Esophagus muscularis mucosa (tissue), 4 donors: ENCODE results near the gene F8. TPM values are rescaled to one million over a fixed set of nuclear protein-coding genes. Genes with fewer than 3 reads are reported as not detected.
A peak's percentile ranks its signal among the peaks of the same experiment; 100 is the strongest.

Experiments
- DNase-seq: peaks from one replicate; pipeline ENCODE4 v3.0.0-alpha.2; 2017; ENCODE audit errors: extremely low spot score
- H3K27ac ChIP-seq, 4 donors: fragments of 200-600 bp; sonication (generic); replicated peaks in 1 of 4; 1 replicate in 3 of 4; 2 replicates in 1 of 4; pipeline ENCODE4 v1.5.1; 2016 to 2019; ENCODE audit warnings: mild to moderate bottlenecking in 1 of 4
- H3K27me3 ChIP-seq, 4 donors: fragments of 200-600 bp; sonication (generic); one replicate each; pipeline versions ENCODE4 v1.5.1 to v1.6.0; 2016 to 2019
- H3K36me3 ChIP-seq, 4 donors: fragments of 200-600 bp; sonication (generic); one replicate each; pipeline ENCODE4 v1.5.1; 2016 to 2019
- H3K4me1 ChIP-seq, 4 donors: fragments of 200-600 bp; sonication (generic); one replicate each; pipeline ENCODE4 v1.5.1; 2016 to 2019
- H3K4me3 ChIP-seq, 4 donors: fragments of 200-600 bp; sonication (generic); 1 replicate in 2 of 4; 2 replicates in 2 of 4; pipeline ENCODE4 v1.5.1; 2016 to 2019; ENCODE audit warnings: mild to moderate bottlenecking in 4 of 4, moderate library complexity in 1 of 4
- H3K9me3 ChIP-seq, 4 donors: fragments of 200-600 bp; sonication (generic); 1 replicate in 3 of 4; 2 replicates in 1 of 4; pipeline ENCODE4 v1.5.1; 2016 to 2019
- EP300 ChIP-seq: sonication (generic); formaldehyde crosslinking; IDR thresholded peaks from one replicate; pipeline ENCODE4 v1.6.1; 2017; ENCODE audit warnings: antibody characterized with exemption
- POLR2A ChIP-seq: fragments of 450-650 bp; IDR thresholded peaks from one replicate; pipeline ENCODE4 v1.6.1; 2017; ENCODE audit warnings: antibody characterized with exemption, moderate library complexity, mild to moderate bottlenecking, low read depth
- POLR2AphosphoS5 ChIP-seq, 2 donors: sonication (generic); formaldehyde crosslinking; IDR thresholded peaks; one replicate each; pipeline ENCODE4 v1.6.1; 2017; ENCODE audit warnings: antibody characterized with exemption in 2 of 2
- WGBS: methylation state at CpG from one replicate; pipeline ENCODE4 v1.1.5; 2018; 5-methylcytosine and 5-hydroxymethylcytosine counted together
- intact Hi-C: fragments of 100-400 bp; cut with DNase I; formaldehyde crosslinking; loops from one replicate; pipeline ENCODE4 v1.15.1; 2023
- total RNA-seq, 4 donors: library from RNA; depleted of rRNA; stranded (reverse); fragments of >200 nt; gene quantifications; one replicate each; pipeline versions ENCODE4 v1.1.0 to v1.2.1, GENCODE V29; 2016
- TF ChIP-seq, protein P1 (sequence below), 3 experiments: fragments of 200-600 bp in 2 of 3; fragments of 450-650 bp in 1 of 3; sonication (generic) in 2 of 3; IDR thresholded peaks; one replicate each; pipeline ENCODE4 v1.5.1; 2017 to 2019; ENCODE audit warnings: antibody characterized with exemption in 3 of 3, mild to moderate bottlenecking in 2 of 3, moderate library complexity in 1 of 3

F8 gene
- total RNA-seq, 4 donors from 2014 or later: 17.0 to 30.0 (median 22.3) TPM

DNA sequence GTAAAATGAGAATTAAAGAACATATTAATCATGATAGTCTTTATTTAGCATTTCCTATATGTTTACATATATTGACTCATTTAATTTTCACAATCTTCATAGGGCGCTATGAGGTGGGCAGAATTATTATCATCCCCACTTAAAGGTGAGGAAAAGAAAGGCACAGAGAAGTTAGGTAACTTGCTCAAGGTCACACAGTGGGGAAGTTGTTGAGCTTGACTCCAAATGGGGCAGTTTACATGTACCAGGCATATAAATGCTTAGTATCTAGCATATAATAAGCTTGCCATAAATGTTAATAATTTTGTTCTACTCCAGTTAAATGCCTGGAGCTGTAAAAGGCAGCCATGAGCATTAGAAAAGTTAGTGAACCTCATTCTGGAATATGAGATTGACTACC lies 46.9 kb upstream of the F8 start:
- Histone ChIP-seq H3K27me3 (no peaks in the 10 kb centered on the region), H3K36me3 (peaks cover 0 to 3% (median 0%) of the 10 kb centered on the region in 4 donors), H3K4me1 (peaks cover 6 to 57% (median 41%) of the 10 kb centered on the region in 4 donors), H3K27ac (peak overlapping the region in 2 of 4 donors; percentile 86 to 91), H3K4me3 (peak overlapping the region; percentile 61 to 70 (median 64)), H3K9me3 (no peaks in the 10 kb centered on the region)
- DNase-seq: no peak
- WGBS: 73% methylated on average over 1 of the region's 1 CpG
- TF ChIP-seq EP300: no peak
- TF ChIP-seq, protein P1, sequence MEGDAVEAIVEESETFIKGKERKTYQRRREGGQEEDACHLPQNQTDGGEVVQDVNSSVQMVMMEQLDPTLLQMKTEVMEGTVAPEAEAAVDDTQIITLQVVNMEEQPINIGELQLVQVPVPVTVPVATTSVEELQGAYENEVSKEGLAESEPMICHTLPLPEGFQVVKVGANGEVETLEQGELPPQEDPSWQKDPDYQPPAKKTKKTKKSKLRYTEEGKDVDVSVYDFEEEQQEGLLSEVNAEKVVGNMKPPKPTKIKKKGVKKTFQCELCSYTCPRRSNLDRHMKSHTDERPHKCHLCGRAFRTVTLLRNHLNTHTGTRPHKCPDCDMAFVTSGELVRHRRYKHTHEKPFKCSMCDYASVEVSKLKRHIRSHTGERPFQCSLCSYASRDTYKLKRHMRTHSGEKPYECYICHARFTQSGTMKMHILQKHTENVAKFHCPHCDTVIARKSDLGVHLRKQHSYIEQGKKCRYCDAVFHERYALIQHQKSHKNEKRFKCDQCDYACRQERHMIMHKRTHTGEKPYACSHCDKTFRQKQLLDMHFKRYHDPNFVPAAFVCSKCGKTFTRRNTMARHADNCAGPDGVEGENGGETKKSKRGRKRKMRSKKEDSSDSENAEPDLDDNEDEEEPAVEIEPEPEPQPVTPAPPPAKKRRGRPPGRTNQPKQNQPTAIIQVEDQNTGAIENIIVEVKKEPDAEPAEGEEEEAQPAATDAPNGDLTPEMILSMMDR (IDR thresholded peaks at IDR 0.05): no peak
- TF ChIP-seq POLR2A: no peak
- no peak for TF ChIP-seq POLR2AphosphoS5 (IDR thresholded peaks at IDR 0.05)
- intact Hi-C loops: no loop called here

GRCh38 chrX:155068165-155068564 lies 45.6 kb upstream of the F8 start:
- H3K4me3 ChIP-seq: no peak overlapping the region
- H3K9me3 ChIP-seq: no peaks in the 10 kb centered on the region
- TF ChIP-seq, protein P1 (IDR thresholded peaks at IDR 0.05): no peak
- TF ChIP-seq POLR2AphosphoS5 (IDR thresholded peaks at IDR 0.05) (peak in 1 of 2 donors; percentile 30), EP300 (no peak), POLR2A (no peak)
- no peak overlapping the region for H3K27ac ChIP-seq
- H3K27me3 ChIP-seq: no peaks in the 10 kb centered on the region
- WGBS: 71% methylated on average over 1 of the region's 1 CpG
- H3K4me1 ChIP-seq: peaks cover 6 to 55% (median 37%) of the 10 kb centered on the region in 4 donors
- H3K36me3 ChIP-seq: no peaks in the 10 kb centered on the region
- DNase-seq: no peak
- intact Hi-C loops: no loop called here

DNA sequence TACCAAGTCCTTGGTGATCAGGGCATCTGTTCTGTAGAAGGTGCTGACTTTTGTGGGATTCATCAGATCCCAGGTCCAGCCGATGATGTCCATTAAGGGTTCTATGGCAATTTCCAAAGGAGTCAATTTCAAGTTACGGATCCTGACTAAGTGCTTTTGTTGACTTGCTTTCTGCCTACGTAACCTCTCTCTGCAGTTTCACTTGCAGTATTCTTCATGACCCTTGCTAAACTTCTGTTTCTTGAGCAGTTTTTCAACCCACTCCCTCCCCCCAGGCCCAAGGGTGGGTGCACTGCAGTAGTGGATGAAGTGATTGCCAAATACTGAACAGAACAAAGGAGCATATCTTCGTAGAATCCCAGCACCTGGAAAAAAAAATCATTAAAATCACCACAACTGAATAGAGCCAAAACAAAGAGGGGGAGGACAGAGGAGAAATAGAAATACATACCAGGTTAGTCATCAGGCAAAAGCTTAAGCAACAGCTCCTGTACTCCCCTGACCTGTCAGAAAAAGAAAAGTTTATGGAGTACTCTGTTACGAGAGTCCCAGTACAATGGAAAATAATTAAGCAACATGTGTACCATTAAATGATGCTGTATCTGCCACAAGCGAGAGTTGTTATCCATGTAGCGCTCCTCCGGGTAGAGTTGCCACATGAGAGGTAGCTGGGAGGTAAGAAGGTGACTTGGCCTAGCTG lies 42.7 kb upstream of the F8 start:
- Histone ChIP-seq H3K36me3 (peaks cover 0 to 8% (median 4%) of the 10 kb centered on the region in 4 donors), H3K27ac (peak overlapping the region in 3 of 4 donors; percentile 15 to 50 (median 21))
- intact Hi-C loops: no loop called here

GRCh38 chrX:155061760-155062159 lies 39.2 kb upstream of the F8 start:
- intact Hi-C loops: no loop called here
- H3K27ac ChIP-seq: peak overlapping the region in 2 of 4 donors; percentile 11 to 36

More for the DNA sequence above, 42.7 kb upstream of the F8 start:
- Histone ChIP-seq H3K27me3 (no peaks in the 10 kb centered on the region), H3K4me3 (no peak overlapping the region), H3K9me3 (no peaks in the 10 kb centered on the region), H3K4me1 (peaks cover 6 to 51% (median 26%) of the 10 kb centered on the region in 4 donors)
- WGBS: 73% methylated on average over 8 of the region's 8 CpGs
- DNase-seq: no peak
- TF ChIP-seq POLR2A (no peak), POLR2AphosphoS5 (IDR thresholded peaks at IDR 0.05) (peak in 1 of 2 donors; percentile 39)
- TF ChIP-seq, protein P1 (IDR thresholded peaks at IDR 0.05): no peak

More at GRCh38 chrX:155061760-155062159, 39.2 kb upstream of the F8 start:
- H3K27me3 ChIP-seq: no peaks in the 10 kb centered on the region
- H3K9me3 ChIP-seq: no peaks in the 10 kb centered on the region
- 71% methylated on average over 4 of the region's 4 CpGs for WGBS
- no peak for DNase-seq
- H3K4me3 ChIP-seq: no peak overlapping the region
- TF ChIP-seq EP300: no peak
- no peak for TF ChIP-seq POLR2AphosphoS5 (IDR thresholded peaks at IDR 0.05)
- no peak for TF ChIP-seq POLR2A
- TF ChIP-seq, protein P1 (IDR thresholded peaks at IDR 0.05): no peak
- peaks cover 0 to 13% (median 4%) of the 10 kb centered on the region in 4 donors for H3K36me3 ChIP-seq
- peaks cover 4 to 33% (median 21%) of the 10 kb centered on the region in 4 donors for H3K4me1 ChIP-seq
